Measurements from ENCODE around the gene SGPL1.

SGPL1 gene

GRCh38 chr10:70784471-70784870, 31.3 kb upstream of the SGPL1 start:
- Histone ChIP-seq H3K36me3 (ENCODE audit: insufficient read depth, low read length) (no peaks in the 10 kb centered on the region), H3K4me3 (ENCODE audit: low read length) (no peak overlapping the region), H3K4me1 (ENCODE audit: insufficient read depth, low read length) (no peaks in the 10 kb centered on the region), H2AFZ (ENCODE audit: low read depth, low read length) (no peak overlapping the region), H3K27me3 (ENCODE audit: insufficient read depth, low read length) (peaks cover 40% of the 10 kb centered on the region), H3K9me3 (ENCODE audit: low read length) (no peaks in the 10 kb centered on the region)

DNA sequence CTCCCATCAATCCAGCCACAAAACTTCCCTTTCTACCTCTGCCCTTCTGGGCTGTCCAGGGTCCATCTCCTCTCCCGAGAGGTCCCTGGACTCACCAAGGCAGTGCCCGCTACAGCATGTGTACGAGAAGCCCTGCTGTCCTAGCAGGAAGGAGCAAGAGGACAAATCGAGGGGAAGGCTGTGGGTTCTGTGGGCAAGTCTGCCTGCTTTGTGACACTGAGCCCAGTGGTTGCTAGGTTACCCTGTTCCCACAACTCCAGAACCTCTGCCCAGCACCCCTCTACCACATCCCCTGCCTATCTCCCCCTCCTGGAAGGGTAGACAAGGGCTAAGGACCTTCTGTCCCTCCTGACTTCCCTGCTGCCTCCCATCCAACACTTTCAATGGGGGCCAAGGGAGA, 30.6 kb upstream of the SGPL1 start, which contains the start of gene TBATA:
TSS of gene TBATA (minus strand) at position 188 of the 400 bp plus-strand sequence. CDS start 1,998 bp downstream, outside the sequence.
- Histone ChIP-seq H3K9me3 (ENCODE audit: low read length) (no peaks in the 10 kb centered on the region), H3K36me3 (ENCODE audit: insufficient read depth, low read length) (no peaks in the 10 kb centered on the region), H3K27me3 (ENCODE audit: insufficient read depth, low read length) (peaks cover 32% of the 10 kb centered on the region), H2AFZ (ENCODE audit: low read depth, low read length) (no peak within 1 kb of the TSS), H3K4me1 (ENCODE audit: insufficient read depth, low read length) (no peaks in the 10 kb centered on the region), H3K4me3 (ENCODE audit: low read length) (no peak within 1 kb of the TSS)

DNA sequence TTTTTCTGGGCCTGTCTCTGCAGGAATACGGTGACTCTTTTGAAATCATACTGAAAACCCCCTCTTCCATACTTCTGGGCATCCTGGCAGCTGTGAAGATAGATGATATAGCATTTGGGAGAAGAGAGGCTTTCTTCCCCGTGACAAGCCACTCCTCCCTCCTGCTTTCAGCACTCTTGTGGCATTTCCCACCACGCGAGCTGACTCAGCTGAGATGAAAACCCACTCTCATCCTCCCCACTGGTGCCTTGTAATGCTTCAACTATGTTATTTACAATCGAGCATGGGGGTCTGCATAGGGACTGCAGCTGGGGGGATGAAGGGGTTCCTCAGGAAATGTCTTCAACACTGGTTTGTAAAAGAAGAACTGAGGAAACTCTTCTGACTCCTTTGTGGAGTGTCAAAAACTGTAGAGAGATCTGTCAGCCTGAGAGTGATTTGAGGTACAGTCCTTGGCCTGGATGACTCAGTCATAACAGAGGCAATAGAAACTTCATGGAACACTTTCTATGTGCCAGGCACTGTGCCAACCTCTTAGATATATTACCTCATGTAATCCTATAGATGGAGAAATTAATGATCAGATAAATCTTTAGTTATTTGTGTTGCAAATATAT, 28.8 kb upstream of the SGPL1 start:
- H3K9me3 ChIP-seq (ENCODE audit: low read length): no peaks in the 10 kb centered on the region
- H3K36me3 ChIP-seq (ENCODE audit: insufficient read depth, low read length): no peaks in the 10 kb centered on the region
- peaks cover 22% of the 10 kb centered on the region for H3K27me3 ChIP-seq (ENCODE audit: insufficient read depth, low read length)
- H3K4me1 ChIP-seq (ENCODE audit: insufficient read depth, low read length): no peaks in the 10 kb centered on the region
- H2AFZ ChIP-seq (ENCODE audit: low read depth, low read length): no peak overlapping the region
- H3K4me3 ChIP-seq (ENCODE audit: low read length): no peak overlapping the region

DNA sequence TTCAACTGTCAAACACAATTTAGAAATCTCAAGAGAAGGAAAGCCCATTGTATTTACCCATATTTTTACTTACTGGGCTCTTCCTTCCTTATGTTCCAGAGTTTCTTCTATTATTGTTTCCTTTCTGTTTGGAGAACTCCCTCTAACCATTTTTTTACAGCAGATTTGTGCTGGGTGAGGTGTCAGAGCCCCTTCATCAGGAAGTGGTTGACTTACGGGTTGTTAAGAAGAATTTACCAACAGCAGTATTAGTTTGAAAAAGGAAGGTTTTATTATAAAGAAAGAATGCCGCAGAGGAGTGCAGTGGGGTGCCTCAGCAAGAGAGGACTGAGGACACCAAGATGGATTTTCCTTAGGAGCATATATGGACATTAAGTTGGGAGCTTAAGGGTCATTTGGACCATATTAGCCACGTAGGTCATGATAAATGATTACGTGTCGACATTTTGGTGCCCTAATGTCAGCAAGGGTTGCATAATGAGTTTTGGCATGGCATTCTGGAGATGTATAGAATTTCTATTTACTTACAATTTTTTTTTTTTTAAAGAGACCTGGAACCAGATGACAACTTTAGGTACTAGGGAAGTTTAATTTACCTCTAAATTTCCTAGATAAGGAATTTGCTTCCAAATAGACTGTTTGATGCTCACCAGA, 24.2 kb upstream of the SGPL1 start:
- H3K9me3 ChIP-seq (ENCODE audit: low read length): no peaks in the 10 kb centered on the region
- H3K27me3 ChIP-seq (ENCODE audit: insufficient read depth, low read length): peaks cover 11% of the 10 kb centered on the region
- H2AFZ ChIP-seq (ENCODE audit: low read depth, low read length): no peak overlapping the region
- H3K4me1 ChIP-seq (ENCODE audit: insufficient read depth, low read length): no peaks in the 10 kb centered on the region
- H3K36me3 ChIP-seq (ENCODE audit: insufficient read depth, low read length): no peaks in the 10 kb centered on the region
- H3K4me3 ChIP-seq (ENCODE audit: low read length): no peak overlapping the region

- Histone ChIP-seq H3K36me3 (ENCODE audit: insufficient read depth, low read length) (no peaks in the 10 kb centered on the region), H3K4me3 (ENCODE audit: low read length) (no peak overlapping the region), H3K9me3 (ENCODE audit: low read length) (no peaks in the 10 kb centered on the region), H2AFZ (ENCODE audit: low read depth, low read length) (no peak overlapping the region), H3K4me1 (ENCODE audit: insufficient read depth, low read length) (no peaks in the 10 kb centered on the region), H3K27me3 (ENCODE audit: insufficient read depth, low read length) (no peaks in the 10 kb centered on the region)
Measured at GRCh38 chr10:70795613-70796012, 20.1 kb upstream of the SGPL1 start.

DNA sequence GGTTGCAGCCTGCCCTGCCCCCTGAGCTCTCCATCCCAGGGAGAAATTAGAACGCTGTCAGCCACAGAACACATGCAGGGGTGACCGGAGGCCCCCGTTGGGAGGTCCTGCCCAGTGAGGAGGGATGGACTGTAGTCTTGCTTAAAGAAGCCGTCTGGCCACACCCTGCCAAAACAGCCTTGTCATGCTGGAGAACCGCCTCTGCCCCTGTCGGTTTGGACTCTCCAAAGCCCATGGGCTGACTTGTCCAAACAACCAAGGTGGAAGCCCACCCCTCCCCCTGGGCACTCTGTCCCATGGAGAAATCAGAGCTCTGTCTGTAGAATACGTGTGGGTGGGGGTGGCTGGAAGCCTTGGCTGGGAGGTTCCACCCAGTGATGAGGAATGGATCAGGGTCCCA, 17.9 kb upstream of the SGPL1 start:
- Histone ChIP-seq H3K4me3 (ENCODE audit: low read length) (no peak overlapping the region), H3K9me3 (ENCODE audit: low read length) (no peaks in the 10 kb centered on the region), H3K27me3 (ENCODE audit: insufficient read depth, low read length) (no peaks in the 10 kb centered on the region), H3K36me3 (ENCODE audit: insufficient read depth, low read length) (no peaks in the 10 kb centered on the region), H2AFZ (ENCODE audit: low read depth, low read length) (no peak overlapping the region), H3K4me1 (ENCODE audit: insufficient read depth, low read length) (no peaks in the 10 kb centered on the region)

GRCh38 chr10:70799124-70799523, 16.6 kb upstream of the SGPL1 start:
- H2AFZ ChIP-seq (ENCODE audit: low read depth, low read length): no peak overlapping the region
- H3K9me3 ChIP-seq (ENCODE audit: low read length): no peaks in the 10 kb centered on the region
- no peaks in the 10 kb centered on the region for H3K36me3 ChIP-seq (ENCODE audit: insufficient read depth, low read length)
- no peak overlapping the region for H3K4me3 ChIP-seq (ENCODE audit: low read length)
- no peaks in the 10 kb centered on the region for H3K27me3 ChIP-seq (ENCODE audit: insufficient read depth, low read length)
- H3K4me1 ChIP-seq (ENCODE audit: insufficient read depth, low read length): no peaks in the 10 kb centered on the region

- H3K9me3 ChIP-seq (ENCODE audit: low read length): no peaks in the 10 kb centered on the region
- no peak overlapping the region for H2AFZ ChIP-seq (ENCODE audit: low read depth, low read length)
- no peaks in the 10 kb centered on the region for H3K36me3 ChIP-seq (ENCODE audit: insufficient read depth, low read length)
- no peaks in the 10 kb centered on the region for H3K4me1 ChIP-seq (ENCODE audit: insufficient read depth, low read length)
- no peak overlapping the region for H3K4me3 ChIP-seq (ENCODE audit: low read length)
- H3K27me3 ChIP-seq (ENCODE audit: insufficient read depth, low read length): peaks cover 3% of the 10 kb centered on the region
Measured at GRCh38 chr10:70801854-70802253, 13.9 kb upstream of the SGPL1 start.

DNA sequence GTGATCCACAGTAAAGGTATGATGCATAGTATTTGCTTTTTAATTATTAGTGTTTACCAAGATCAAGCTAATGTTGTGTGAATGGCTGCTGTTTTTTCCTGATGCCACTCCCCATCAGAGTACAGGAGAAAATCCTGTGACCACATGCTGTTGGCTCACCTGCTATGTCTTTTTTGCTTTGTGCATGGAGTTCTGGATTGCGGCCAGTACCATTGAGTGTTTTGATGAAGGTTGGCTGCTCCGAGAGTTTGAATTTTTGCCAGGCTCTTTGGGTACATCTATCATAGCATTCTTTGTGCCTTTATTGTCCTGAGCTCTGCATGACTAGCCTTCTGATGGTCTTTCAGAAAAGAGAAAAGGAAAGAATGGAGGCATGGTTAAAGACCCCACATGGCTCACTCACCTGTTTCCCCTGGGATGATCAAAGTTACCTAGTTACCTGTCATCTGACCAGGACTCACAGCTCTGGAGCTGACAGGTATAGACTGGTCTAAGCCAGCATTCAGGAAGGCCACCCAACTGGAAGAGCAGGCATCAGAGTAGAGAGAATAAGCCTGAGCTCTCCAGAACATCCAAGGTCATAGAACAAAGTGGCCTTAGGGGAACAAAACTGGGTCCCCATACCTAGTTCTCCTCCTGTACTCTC, 11.8 kb upstream of the SGPL1 start:
- Histone ChIP-seq H3K4me1 (ENCODE audit: insufficient read depth, low read length) (no peaks in the 10 kb centered on the region), H2AFZ (ENCODE audit: low read depth, low read length) (no peak overlapping the region), H3K9me3 (ENCODE audit: low read length) (no peaks in the 10 kb centered on the region), H3K27me3 (ENCODE audit: insufficient read depth, low read length) (peaks cover 4% of the 10 kb centered on the region), H3K36me3 (ENCODE audit: insufficient read depth, low read length) (no peaks in the 10 kb centered on the region), H3K4me3 (ENCODE audit: low read length) (no peak overlapping the region)

- peaks cover 4% of the 10 kb centered on the region for H3K27me3 ChIP-seq (ENCODE audit: insufficient read depth, low read length)
- H3K9me3 ChIP-seq (ENCODE audit: low read length): no peaks in the 10 kb centered on the region
- no peaks in the 10 kb centered on the region for H3K4me1 ChIP-seq (ENCODE audit: insufficient read depth, low read length)
- H3K4me3 ChIP-seq (ENCODE audit: low read length): no peak overlapping the region
- H3K36me3 ChIP-seq (ENCODE audit: insufficient read depth, low read length): no peaks in the 10 kb centered on the region
- no peak overlapping the region for H2AFZ ChIP-seq (ENCODE audit: low read depth, low read length)
Measured at GRCh38 chr10:70804421-70804808, 11.3 kb upstream of the SGPL1 start.

- Histone ChIP-seq H3K9me3 (ENCODE audit: low read length) (no peaks in the 10 kb centered on the region), H3K4me1 (ENCODE audit: insufficient read depth, low read length) (no peaks in the 10 kb centered on the region), H3K27me3 (ENCODE audit: insufficient read depth, low read length) (peaks cover 4% of the 10 kb centered on the region), H3K36me3 (ENCODE audit: insufficient read depth, low read length) (no peaks in the 10 kb centered on the region), H2AFZ (ENCODE audit: low read depth, low read length) (no peak overlapping the region), H3K4me3 (ENCODE audit: low read length) (no peak overlapping the region)
Measured at GRCh38 chr10:70805619-70806215, 10.0 kb upstream of the SGPL1 start.

- Histone ChIP-seq H3K27me3 (ENCODE audit: insufficient read depth, low read length) (peaks cover 4% of the 10 kb centered on the region), H2AFZ (ENCODE audit: low read depth, low read length) (no peak overlapping the region), H3K4me1 (ENCODE audit: insufficient read depth, low read length) (no peaks in the 10 kb centered on the region), H3K36me3 (ENCODE audit: insufficient read depth, low read length) (no peaks in the 10 kb centered on the region), H3K9me3 (ENCODE audit: low read length) (no peaks in the 10 kb centered on the region), H3K4me3 (ENCODE audit: low read length) (no peak overlapping the region)
Measured at GRCh38 chr10:70806841-70807240, 8.9 kb upstream of the SGPL1 start.

DNA sequence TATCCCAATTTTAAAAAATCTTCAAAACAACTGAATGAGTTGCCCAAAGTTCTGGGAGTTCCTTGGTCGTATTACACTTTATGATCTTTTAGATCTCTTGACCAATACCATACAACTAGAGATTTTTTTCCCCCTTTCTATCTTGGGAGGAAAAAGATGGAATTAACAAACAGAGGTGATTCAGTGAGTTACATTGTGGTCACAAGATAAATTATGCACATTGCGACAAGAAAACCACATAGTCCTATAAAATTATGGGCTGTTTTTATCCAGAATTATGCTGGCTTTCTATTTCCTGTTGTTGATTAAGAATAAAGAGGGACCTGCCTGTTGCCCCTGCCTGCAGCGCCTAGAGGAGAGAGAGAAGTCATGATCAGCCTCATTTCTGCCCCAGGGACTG, 8.2 kb upstream of the SGPL1 start:
- Histone ChIP-seq H3K9me3 (ENCODE audit: low read length) (no peaks in the 10 kb centered on the region), H2AFZ (ENCODE audit: low read depth, low read length) (no peak overlapping the region), H3K4me3 (ENCODE audit: low read length) (no peak overlapping the region), H3K27me3 (ENCODE audit: insufficient read depth, low read length) (peaks cover 4% of the 10 kb centered on the region), H3K4me1 (ENCODE audit: insufficient read depth, low read length) (no peaks in the 10 kb centered on the region), H3K36me3 (ENCODE audit: insufficient read depth, low read length) (no peaks in the 10 kb centered on the region)
